ENCODE results near the gene NDUFB1. TPM values are rescaled to one million over a fixed set of nuclear protein-coding genes. Genes with fewer than 3 reads are reported as not detected.

Gene NDUFB1
- total RNA-seq: 88.2 and 94.2 TPM in 2 replicates

- peak; percentile 92 for ATAC-seq (ENCODE audit: low read depth)
- intact Hi-C loops (cut with micrococcal nuclease): loop anchor here (1.0 to 5.0 kb wide), 5 partner anchors 16 to 1740 kb away; partner anchors contain the start of genes ATXN3, GOLGA5 and TRIP11
- Mint-ChIP-seq H3K36me3 (ENCODE audit: low read depth) (peaks cover 21% of the 10 kb centered on the region), H3K27me3 (no peaks in the 10 kb centered on the region), H3K4me1 (peaks cover 35% of the 10 kb centered on the region), H3K4me3 (peak within 1 kb of the TSS; percentile 100), H3K27ac (peak within 1 kb of the TSS; percentile 100), H3K9me3 (no peaks in the 10 kb centered on the region)
- no peak for TF ChIP-seq CTCF (IDR thresholded peaks at IDR 0.05)
- DNase-seq: peak; percentile 78
- POLR2A ChIA-PET: interaction anchor here (0.5 to 6.6 kb wide), 35 partner anchors 9 to 1738 kb away, joined by 3 to 141 read pairs (median 4); partner anchors contain the start of genes ATXN3, GOLGA5, LGMN and LYSET
- CTCF ChIA-PET: interaction anchor here (0.7 to 2.8 kb wide), 4 partner anchors 12 to 565 kb away, joined by 3 to 18 read pairs (median 3); partner anchors contain the start of gene ATXN3
These were observed at the start of gene NDUFB1, which contains the start of gene CPSF2 for GRCh38 chr14:92121670-92122350. Gene NDUFB1 (minus strand): TSS chr14:92121706. CDS start chr14:92117637, 4,069 bp downstream. Gene CPSF2 (plus strand): TSS chr14:92121969. CDS start chr14:92130985, 9,016 bp downstream.

- intact Hi-C loops (cut with micrococcal nuclease): no loop called here
- DNase-seq (no peak), ATAC-seq (ENCODE audit: low read depth) (no peak)
- peaks cover 13% of the 10 kb centered on the region for H3K9me3 Mint-ChIP-seq
- peaks cover 58% of the 10 kb centered on the region for H3K36me3 Mint-ChIP-seq (ENCODE audit: low read depth)
- CTCF ChIA-PET: no interaction called here
- no peak for TF ChIP-seq CTCF (IDR thresholded peaks at IDR 0.05)
- POLR2A ChIA-PET: no interaction called here
- H3K27ac Mint-ChIP-seq: no peak overlapping the region
- H3K4me3 Mint-ChIP-seq: no peak overlapping the region
- H3K4me1 Mint-ChIP-seq: no peaks in the 10 kb centered on the region
- H3K27me3 Mint-ChIP-seq: no peaks in the 10 kb centered on the region
These were observed 43.5 kb upstream of the NDUFB1 start for GRCh38 chr14:92164958-92165357.

- no peak for ATAC-seq (ENCODE audit: low read depth)
- H3K9me3 Mint-ChIP-seq: peaks cover 13% of the 10 kb centered on the region
- intact Hi-C loops (cut with micrococcal nuclease): no loop called here
- no peak for TF ChIP-seq CTCF (IDR thresholded peaks at IDR 0.05)
- CTCF ChIA-PET: no interaction called here
- POLR2A ChIA-PET: no interaction called here
- H3K4me1 Mint-ChIP-seq: no peaks in the 10 kb centered on the region
- DNase-seq: no peak
- no peaks in the 10 kb centered on the region for H3K27me3 Mint-ChIP-seq
- no peak overlapping the region for H3K4me3 Mint-ChIP-seq
- no peak overlapping the region for H3K27ac Mint-ChIP-seq
- peaks cover 78% of the 10 kb centered on the region for H3K36me3 Mint-ChIP-seq (ENCODE audit: low read depth)
These were observed 40.0 kb upstream of the NDUFB1 start for GRCh38 chr14:92161521-92161920.

DNA sequence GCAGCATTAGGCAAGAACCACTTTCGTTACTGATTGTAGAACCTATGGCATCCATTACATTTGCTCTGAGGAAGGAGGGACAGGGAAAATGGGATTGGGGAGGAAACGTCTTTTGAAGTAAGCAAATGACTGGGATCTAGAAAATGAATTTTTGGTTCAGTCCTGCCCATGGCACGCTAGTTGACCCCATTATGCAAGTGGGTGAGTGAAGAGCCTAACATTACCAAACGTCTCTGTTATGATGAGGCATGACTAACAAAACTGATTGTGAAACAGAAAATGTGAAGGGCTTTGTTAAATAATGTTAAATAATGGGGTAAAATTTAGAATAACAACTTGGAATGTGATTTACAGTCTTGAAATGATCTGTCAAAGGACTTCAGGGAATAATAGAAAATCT, 39.1 kb upstream of the NDUFB1 start:
- no peaks in the 10 kb centered on the region for H3K4me1 Mint-ChIP-seq
- peaks cover 13% of the 10 kb centered on the region for H3K9me3 Mint-ChIP-seq
- ChIA-PET POLR2A (no interaction called here), CTCF (no interaction called here)
- H3K27me3 Mint-ChIP-seq: no peaks in the 10 kb centered on the region
- DNase-seq (no peak), ATAC-seq (ENCODE audit: low read depth) (no peak)
- peaks cover 83% of the 10 kb centered on the region for H3K36me3 Mint-ChIP-seq (ENCODE audit: low read depth)
- no peak overlapping the region for H3K4me3 Mint-ChIP-seq
- no peak overlapping the region for H3K27ac Mint-ChIP-seq
- intact Hi-C loops (cut with micrococcal nuclease): no loop called here
- no peak for TF ChIP-seq CTCF (IDR thresholded peaks at IDR 0.05)

DNA sequence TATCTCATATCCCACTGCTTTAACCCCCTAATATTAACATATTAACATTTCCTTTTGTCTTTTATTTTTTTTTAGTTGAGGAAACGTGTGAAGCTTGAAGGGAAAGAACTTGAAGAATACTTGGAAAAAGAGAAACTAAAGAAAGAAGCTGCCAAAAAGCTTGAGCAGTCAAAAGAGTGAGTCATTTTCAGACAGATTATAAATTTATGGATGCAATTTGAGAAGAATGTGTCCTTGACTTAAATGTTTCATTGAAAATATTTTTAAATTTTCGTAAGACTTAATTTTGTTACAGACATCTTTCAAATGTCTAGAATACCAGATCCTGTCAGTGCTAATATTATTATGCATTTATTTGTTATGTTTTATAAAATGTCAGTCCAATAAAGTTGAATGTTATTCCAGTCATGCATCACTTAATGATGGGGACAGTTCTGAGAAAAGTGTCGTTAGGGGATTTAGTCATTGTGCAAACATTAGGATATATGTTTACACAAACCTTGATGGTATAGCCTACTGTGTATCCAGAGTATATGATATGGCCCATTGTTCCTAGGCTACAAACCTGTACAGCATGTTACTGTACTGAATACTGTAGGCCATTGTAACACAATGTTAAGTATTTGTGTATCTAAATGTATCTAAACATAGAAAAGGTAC, 32.9 kb upstream of the NDUFB1 start:
- ChIA-PET CTCF (no interaction called here), POLR2A (no interaction called here)
- intact Hi-C loops (cut with micrococcal nuclease): no loop called here
- no peak for TF ChIP-seq CTCF (IDR thresholded peaks at IDR 0.05)
- H3K4me3 Mint-ChIP-seq: no peak overlapping the region
- H3K27me3 Mint-ChIP-seq: no peaks in the 10 kb centered on the region
- DNase-seq (no peak), ATAC-seq (ENCODE audit: low read depth) (no peak)
- no peak overlapping the region for H3K27ac Mint-ChIP-seq
- H3K4me1 Mint-ChIP-seq: no peaks in the 10 kb centered on the region
- peaks cover 72% of the 10 kb centered on the region for H3K36me3 Mint-ChIP-seq (ENCODE audit: low read depth)
- H3K9me3 Mint-ChIP-seq: no peaks in the 10 kb centered on the region

All from activated B cell treated with CpG ODN at 0.5 μM for 24 hours (primary cell).